Mammary epithelial cell (primary cell): ENCODE measurements around the gene OMP.

ENCODE experiments used
- CTCF ChIP-seq, 2 donors: IDR thresholded peaks in 1 of 2; conservative IDR thresholded peaks in 1 of 2; 2 replicates each; pipeline ENCODE4 v1.5.1; 2011 to 2012; ENCODE audit warnings: inconsistent platforms in 2 of 2, low read length in 2 of 2, mild to moderate bottlenecking in 2 of 2, control low read depth in 1 of 2, low read depth in 1 of 2; ENCODE audit not compliant: insufficient read depth in 1 of 2; ENCODE audit errors: extremely low read depth in 1 of 2
- EZH2 ChIP-seq: IDR thresholded peaks from 2 replicates; pipeline ENCODE4 v1.6.1; 2012; ENCODE audit warnings: low read length, inconsistent platforms, borderline replicate concordance

GRCh38 chr11:77064648-77065217 lies 37.9 kb upstream of the OMP start:
- TF ChIP-seq CTCF (conservative IDR thresholded peaks at IDR 0.05 in 1 of 2, IDR thresholded peaks at IDR 0.05 in 1 of 2; ENCODE audit: extremely low read depth in 1 of 2, insufficient read depth in 1 of 2, low read depth in 1 of 2, low read length in 2 of 2) (no peak), EZH2 (no peak)
